NCI-H1417 treated with DMSO at 0.1 percent for 48 hours (cell line): Measurements from ENCODE around the gene HPS1.
A peak's percentile ranks its signal among the peaks of the same experiment; 100 is the strongest.

Source experiments
- DNase-seq: peaks from one replicate; lab custom pipeline; 2025; lab: John Stamatoyannopoulos, UW

Gene HPS1

GRCh38 chr10:98431016-98431415, 15.7 kb downstream of the HPS1 start:
- no peak for DNase-seq

DNA sequence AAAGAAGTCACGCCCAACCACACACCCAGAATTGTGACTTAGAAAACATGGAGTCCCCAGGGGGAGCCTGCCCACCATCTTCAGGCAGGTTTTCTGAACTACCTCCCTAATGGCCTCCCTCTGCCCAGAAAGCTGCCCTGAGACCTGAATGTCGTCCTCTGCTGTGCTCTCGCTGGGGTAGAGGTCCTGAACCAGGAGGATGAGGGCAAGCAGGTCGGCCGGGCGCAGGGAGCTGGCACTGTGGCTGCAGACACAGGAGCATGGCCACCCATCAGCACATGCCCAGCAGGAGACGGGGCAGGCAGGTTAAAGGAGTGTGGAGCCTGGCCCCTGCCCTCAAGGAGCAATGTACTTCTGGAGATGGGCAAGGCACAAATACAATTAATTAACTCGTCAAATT, 16.3 kb downstream of the HPS1 start:
- DNase-seq, result no peak

DNA sequence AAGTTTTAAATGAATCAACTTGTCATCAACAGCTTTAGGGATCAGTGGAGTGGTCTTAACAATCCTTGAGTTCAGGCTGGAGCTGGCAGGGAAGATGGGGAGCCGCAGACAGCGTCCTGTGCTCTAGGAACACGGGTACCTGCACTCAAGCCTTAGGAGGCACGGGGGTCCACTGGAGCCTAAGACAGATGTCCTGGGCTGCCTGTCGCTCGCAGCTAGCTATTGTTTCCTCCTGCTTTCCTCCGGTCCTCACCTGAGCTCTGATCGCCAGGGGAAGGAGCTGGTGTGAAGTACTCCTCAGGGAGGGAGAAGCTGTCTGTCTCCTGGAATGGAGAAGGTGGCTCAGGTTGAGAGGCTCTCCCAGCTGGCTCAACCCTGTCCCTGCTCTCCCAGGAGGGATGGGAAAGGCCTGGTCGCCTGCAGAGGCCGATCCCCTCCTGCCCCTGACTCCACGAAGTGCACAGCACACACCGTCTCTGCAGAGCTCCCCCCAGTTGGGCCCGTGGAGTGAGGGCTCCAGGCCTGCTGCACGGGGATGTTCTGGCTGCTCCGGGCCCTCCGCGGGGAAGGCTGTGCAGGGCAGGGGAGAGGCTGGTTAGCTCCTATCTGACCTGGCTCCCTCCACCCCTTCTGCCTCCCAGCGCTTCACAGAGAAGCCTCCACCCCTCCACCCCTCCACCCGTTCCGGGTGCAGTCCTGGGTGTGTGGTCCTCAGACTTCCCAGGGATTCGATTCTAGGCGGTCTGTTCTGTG, 17.2 kb downstream of the HPS1 start:
- DNase-seq, result no peak

DNA sequence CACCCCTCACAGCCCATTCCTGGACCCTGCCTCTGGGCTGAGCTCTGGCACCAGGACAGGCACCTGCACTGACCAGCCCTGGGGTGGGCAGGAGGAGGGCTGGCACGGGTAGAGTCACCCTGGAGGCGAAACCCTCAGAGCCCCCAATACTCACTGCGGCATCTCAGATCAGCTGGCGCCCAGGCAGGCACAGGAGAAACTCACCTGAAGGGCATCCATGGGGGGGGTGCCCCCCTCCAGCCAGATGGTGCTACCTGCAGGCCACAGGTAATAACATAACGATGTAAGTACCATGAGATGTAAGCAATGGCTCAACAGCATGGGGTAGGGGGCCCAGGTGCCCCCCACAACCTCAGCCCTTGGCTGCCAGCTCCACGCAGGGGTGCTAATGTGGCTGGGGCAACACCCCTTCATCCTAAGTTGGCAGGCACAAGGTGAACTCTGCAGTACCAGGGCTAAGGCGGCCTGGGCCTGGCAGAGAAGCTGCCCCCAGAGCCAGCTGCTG, 19.7 kb downstream of the HPS1 start:
- no peak for DNase-seq

DNA sequence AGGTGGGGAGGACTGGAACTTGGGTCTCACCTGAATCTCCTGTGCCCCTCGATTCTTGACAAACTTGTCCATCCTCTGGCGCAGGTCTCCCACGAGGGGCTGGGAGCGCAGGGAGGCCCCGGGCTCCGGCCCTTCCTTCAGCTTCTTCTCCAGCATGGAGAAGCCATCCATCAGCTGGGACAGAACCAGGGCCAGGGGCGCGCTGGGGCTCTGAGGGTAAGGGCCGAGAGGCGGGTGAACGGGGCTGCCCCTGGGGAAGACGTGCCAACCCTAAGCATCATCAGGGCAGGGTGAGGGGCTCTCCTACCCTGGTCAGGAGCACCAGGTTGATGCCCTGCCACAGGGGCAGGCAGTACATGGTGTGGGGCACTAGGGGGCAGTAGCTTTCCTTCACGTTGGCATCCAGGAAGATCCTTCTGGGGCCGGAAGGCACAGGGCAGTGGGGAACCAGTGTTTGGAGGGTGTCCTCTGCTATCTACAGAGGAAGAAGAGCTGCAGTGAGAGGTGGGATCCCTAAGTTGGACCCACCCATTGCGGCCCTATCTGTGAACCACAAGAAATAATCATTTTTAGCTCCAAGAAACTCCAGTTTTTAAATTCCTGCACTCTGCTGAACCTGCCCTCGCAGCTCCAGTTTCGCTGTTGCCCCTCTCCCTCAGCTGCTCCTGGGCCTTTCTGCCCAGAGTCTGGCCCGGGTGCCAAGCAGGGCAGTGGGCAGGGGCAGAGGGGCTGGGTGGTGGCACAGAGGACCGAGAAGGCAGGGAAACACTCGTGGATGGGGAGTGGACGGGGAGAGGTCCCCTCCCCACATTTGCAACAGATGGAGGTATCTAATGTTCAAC, 21.0 kb downstream of the HPS1 start:
- no peak for DNase-seq

DNA sequence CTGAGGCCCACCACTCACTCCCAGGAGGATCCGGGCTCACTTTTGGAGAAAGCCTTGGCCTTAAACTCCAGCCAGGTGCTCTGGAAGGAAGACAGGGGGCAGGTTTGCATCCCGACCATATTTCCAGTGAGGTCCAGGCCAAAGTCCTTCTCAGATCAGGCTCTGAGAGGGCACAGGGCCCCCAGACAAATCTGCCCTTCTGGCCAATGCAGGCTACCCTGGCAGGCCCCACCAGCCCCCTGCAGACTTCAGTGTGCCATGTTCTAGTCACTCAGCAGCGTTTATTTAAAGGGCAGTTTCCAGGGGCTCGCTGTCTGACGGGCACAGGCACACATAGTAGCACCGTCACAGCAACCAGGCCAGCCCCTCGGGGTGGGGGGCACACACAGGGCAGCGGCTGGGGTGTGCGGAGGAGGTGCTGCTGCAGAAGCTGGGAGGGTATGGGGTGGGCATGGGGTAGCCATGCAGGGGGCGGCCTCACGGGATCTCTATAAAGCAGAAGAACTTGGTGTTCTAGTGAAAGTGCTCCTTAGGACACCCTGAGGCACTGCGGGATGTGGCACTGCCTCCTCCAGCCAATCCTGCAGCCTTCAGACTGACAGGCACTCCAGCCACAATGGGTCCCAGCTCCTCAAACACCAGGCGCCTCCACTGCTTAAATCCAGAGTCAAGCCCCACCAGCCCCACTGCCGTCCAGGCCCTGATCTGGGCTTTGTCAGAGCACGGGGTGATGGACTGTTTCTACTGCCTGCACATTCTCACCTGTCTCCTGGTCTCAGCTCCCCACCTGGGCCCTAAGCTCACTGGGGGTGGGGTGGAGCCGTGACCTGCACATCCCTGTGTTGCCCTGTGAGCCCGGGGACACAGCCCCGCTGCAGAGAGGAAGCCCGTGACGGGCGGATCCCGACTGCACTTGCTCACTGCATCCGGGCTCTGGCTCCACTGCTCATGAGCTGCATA, 22.2 kb downstream of the HPS1 start:
- DNase-seq, result no peak

DNA sequence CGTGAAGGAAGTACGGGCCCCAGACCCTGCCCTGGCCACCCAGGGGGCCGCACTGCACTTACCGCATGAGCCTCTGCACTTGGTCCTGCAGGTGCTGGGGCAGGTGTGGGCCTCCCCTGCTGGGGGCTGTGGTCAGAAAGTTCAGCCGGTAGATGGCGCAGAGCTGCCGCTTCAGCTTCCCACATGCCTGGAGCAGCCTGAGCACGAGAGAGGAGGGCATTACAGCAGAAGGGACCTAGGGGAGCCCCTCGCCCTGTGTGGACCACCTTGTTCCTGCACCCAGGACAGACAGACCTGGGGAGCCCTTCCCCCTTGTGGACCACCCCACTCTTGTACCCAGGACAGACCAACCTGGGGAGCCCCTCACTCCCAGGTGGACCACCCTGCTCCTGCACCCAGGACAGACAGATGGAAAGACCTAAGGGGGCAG, 23.0 kb downstream of the HPS1 start:
- DNase-seq, result no peak

DNA sequence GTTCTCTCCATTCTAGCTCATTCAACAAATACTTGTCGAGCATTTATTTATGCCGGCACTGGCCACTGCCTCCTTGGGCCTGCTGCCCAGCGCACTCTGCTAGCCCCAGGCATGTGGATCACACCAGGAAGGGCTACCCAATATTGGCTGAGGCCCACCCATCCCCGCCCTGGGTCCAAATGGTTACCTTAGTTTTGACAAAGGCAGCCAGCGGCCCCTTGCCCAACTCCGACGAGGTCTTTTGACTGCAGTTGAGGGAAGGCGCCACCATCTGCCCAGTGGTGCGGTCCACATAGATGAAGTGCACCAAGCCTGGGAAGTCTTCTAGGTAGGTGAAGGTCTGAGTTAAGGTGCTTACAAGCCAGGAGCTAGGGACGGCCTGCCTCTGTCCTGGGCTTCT, 24.6 kb downstream of the HPS1 start:
- no peak for DNase-seq

DNA sequence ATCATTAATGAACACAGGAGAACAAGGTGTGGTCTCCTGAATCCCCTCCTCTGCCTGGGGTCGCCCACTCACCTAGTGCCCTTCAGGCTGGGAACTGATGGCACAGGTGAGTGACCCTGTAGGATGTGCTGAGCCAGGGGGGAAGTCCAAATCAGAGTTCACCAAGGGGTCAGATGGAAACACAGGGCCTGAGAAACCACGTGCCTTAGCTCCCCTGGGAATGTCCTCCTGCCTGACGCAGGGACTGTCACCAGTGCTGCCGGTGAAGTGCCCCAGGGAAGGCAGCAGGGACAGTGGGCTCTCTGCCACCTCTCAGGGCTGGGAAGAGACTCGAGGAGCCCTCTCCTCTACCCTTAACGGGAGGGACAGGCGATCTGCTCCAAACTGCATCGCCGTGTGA, 25.9 kb downstream of the HPS1 start:
- DNase-seq, result no peak

GRCh38 chr10:98419469-98420261, 27.1 kb downstream of the HPS1 start:
- DNase-seq, result no peak

GRCh38 chr10:98418665-98419468, 27.9 kb downstream of the HPS1 start:
- DNase-seq, result no peak

DNA sequence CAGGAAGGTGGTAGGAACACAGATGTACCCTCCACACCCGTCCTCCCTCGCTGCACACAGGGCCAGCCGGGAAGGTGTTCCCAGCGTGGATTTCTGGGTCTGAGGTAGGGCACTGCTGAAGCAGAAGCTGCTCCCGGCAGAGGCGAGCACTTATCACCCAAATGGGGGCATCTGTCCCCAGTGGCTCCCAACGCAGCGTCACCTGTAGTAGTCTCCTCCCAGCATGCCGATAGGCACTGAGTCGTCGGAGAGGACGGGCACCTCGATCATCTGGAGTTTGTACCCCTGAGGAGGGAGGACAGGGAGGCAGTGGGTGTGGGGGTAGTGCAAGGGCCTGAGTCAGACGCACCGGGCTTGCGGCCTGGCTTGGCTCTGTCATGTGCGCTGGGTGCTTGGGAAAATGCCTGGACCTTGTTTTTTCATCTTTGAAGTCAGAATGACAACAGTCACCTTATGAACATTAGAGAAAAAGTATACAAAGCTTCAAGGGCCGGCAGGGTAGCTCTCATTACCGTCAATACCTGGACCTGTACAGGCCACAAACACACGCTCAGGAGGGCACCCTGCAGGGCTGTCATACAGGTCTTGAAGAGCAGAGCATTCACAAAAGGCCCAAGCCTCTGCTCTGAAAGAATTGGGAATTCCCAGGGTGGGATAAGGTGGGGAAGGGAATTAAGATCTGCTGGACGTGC, 28.6 kb downstream of the HPS1 start:
- DNase-seq, result no peak

GRCh38 chr10:98417481-98417959, 29.2 kb downstream of the HPS1 start:
- no peak for DNase-seq

- DNase-seq, result no peak
Measured at GRCh38 chr10:98416606-98417388, 29.9 kb downstream of the HPS1 start.

- no peak for DNase-seq
Measured at GRCh38 chr10:98415731-98416119, 31.0 kb downstream of the HPS1 start.

GRCh38 chr10:98414932-98415730, 31.6 kb downstream of the HPS1 start, which contains the start of gene PYROXD2:
TSS of gene PYROXD2 (minus strand) at chr10:98415182. CDS start at chr10:98415135, 47 bp downstream.
- DNase-seq, result peak; percentile 21

GRCh38 chr10:98414578-98414931, 32.2 kb downstream of the HPS1 start:
- DNase-seq, result no peak

GRCh38 chr10:98411768-98412167, 35.0 kb downstream of the HPS1 start:
- no peak for DNase-seq
